HG03060 (cell line): ENCODE data around the gene MDM1.

ENCODE experiments used
- ATAC-seq: cut with Tn5 transposase; IDR thresholded peaks from one replicate; pipeline ENCODE4 v1.9.1; 2021; ENCODE audit warnings: low read depth, moderate number of reproducible peaks; ENCODE audit not compliant: unreplicated experiment

The MDM1 gene

DNA sequence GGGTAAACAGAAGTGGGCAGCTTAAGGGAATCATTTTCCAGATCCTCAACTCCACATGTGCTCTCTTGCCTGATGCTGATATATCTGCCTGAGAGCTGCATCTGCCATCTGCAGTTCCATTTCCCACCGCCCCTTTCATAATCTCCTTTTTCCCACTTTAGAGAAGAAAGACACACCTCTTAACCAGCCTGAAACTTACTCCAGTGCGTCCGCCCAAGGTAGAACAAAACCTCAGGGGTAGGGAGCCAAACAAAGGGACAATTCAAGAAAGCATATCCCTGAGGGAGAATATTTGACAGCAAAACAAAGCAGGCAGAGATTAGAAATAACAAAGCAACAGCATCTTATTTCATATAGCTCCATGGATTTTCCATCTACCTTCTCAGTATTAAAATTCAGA lies 4.3 kb downstream of the MDM1 start:
- no peak for ATAC-seq

DNA sequence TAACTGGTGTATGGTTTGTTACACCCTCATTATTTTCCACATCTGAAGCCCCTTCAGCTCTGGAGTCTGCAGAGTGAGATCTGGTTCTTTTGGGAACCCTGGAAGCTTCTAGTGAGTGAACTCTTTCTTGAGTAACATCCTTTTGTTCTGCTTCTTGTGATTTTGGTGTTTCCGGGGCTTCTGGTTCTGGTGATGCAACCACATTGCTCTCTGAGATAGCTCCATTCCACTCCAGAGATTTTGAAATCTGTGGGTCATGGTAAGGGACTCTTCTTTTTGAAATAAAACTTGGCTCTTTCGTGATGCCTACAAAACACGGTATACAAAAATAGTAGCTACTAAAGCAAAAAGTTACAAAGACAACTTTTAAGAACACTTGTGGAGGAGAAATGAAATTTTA lies 5.4 kb downstream of the MDM1 start:
- ATAC-seq: no peak

DNA sequence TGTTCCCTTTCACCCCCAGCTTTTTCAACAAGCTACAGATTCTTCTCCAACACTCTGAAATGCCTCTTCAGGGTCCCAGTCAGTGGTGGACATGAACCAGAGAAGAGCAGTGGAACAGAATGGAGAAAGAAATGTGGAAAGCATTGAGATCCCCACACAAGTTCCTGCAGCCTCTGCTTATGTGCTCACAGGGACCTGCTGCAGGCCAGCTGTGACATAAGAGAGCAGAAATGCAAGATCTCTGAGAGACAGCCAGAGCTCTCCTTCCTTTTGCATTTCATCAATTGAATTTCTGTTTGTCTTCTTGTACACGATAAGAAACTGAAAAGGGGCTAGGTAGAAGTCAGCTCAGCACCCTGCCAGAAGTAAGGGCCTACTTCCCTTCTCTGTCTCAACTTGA lies 6.2 kb downstream of the MDM1 start:
- ATAC-seq: no peak

DNA sequence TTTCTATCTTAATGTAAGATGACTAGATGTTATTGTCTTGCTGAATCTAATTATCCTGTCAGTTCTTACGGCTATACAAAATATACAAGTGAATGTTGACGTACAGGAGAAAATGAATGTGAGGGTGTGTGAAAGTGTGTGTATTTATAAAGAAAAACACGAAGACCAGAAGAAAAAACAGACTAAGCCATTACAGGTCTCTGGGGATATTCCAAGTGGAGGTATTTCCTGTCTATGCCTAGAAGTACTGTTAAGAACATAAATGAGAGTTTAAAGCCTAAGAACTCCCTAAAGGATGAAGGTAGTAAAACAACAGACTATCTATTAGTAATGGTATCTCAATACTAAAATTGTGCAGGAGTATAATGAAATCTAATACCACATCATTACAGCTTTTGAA lies 7.6 kb downstream of the MDM1 start:
- ATAC-seq: no peak

DNA sequence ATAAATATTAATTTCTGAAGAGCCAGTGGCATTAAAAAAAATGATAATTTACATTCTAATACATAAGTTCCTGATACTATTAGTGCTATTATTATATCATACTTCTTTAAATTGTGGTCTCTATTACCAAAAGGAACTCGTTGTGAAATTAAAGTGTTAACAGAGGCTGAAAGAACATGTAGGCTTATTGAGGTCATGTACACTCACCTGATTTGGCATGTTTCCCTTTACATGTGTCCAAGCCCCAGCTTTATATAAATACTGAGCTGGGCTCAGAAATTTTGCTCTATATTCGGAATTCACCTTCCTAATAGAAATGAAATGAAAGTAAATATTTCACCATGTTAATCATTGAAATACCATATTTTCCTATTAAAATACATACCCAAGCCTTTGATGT lies 11.0 kb downstream of the MDM1 start:
- no peak for ATAC-seq

DNA sequence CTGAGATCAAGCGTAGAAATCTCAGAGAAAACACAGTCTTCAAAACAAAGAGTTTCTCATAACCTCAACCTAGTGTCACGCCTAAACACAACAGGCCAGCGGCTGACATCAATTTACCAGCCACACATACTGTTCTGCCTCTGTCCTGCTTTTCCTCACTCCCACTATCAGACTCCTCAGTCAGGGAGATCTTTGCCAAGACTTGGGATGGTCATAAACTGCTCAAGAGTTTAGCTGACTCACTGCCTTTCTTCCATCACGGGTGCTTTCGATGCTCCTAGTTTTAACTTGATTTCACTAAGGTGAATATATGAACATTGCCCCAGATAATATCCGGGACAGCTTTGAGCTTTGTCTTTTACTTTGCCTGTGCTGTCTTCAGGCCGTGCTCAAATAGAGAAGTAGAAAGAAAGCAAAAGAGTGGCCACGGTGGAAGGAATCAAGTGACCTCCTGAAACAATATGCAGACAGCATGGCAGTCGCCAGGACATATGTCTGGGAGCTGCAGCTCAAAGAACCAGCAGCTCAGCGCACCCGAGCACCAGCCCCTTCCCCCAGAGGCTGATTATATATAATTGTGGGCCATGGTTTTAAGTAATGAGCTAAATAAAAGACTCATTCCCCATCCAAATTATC lies 12.1 kb downstream of the MDM1 start:
- ATAC-seq: no peak

DNA sequence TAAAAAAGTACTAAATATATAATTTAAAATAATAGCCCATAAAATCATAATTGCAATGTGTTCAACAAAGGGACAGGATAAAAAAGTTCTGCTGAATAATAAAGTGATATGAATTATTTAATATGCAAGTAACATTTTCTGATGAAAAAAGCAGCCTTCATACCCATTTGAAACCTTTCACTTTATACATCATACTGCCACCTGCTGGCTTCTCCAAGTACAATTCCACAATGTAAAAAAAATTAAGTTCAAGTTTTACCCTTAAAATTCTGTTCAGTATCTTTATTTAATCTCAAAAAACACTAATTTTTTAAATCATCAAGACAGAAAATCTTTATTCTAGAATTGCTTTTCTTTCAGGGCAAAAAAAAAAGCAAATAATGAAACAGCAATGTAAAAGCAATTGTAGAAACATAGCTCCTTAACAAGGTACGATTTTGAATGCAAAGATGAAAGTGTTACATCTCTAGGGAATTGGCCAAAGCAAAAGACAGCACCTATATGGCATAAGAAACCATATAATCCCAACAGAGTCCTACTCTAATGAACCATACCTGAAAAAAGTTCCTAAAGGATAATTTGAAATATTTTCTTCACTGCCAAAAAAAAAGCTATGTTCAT lies 15.0 kb downstream of the MDM1 start:
- no peak for ATAC-seq

DNA sequence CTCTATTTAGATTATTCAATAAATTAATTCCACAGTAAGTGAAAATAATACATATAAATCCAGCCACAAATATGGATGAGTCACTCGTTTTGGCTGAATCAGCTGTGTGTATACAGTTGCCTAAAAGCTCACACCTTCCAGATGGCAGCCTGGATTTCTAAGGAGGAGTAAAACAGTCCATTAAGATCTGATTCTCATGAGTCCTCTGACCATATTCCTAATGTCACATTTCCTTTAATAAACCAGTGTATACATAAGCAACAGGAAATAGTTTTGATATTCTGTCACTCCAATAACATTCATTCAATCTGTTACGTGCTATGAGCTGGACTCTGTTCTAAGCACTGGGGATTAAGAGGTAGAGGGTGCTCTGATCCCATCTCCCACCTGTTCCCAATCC lies 21.8 kb downstream of the MDM1 start:
- ATAC-seq: no peak

DNA sequence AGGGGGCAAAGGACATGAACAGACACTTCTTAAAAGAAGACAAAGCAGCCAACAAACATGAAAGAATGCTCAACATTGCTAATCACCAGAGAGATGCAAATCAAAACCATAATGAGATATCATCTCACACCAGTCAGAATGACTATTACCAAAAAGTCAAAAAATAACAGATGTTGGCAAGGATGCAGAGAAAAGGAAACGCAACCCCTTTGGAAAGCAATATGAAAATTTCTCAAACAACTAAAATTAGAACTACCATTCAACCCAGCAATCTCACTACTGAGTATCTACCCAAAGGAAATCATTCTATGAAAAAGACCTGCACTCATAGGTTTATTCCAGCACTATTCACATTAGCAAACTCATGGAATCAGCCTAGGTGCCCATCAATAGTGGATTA lies 25.6 kb downstream of the MDM1 start:
- ATAC-seq: no peak

DNA sequence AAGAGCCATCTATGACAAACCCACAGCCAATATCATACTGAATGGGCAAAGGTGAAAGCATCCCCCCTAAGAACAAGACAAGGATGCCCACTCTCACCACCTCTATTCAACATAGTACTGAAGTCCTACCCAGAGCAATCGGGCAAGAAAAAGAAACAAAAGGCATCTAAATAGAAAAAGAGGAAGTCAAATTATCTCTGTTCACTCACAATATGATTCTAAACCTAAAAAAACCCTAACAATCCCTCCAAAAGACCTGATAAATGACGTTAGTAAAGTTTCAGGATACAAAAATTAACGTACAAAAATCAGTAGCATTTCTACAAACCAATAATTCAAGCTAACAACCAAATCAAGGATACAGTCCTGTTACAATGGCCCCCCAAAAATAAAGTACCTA lies 26.9 kb downstream of the MDM1 start:
- no peak for ATAC-seq

DNA sequence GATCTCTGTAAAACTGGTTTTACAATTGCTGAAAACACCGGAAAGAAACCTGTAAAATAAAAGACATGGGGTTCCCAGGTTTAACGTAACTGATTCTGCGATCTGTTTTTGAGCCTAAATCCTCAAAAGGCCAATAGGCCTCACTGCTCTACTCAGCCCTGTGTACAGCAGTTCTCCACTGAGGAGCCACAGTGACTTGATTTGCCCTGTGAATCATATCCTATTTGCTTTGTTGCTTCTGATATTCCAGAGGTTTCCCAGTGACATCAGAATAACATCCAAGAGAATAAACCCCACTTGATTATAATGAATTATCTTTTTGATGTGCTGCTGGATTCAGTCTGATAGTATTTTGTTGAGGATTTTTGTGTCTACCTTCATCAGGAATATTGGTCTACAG lies 27.5 kb downstream of the MDM1 start:
- ATAC-seq: no peak

DNA sequence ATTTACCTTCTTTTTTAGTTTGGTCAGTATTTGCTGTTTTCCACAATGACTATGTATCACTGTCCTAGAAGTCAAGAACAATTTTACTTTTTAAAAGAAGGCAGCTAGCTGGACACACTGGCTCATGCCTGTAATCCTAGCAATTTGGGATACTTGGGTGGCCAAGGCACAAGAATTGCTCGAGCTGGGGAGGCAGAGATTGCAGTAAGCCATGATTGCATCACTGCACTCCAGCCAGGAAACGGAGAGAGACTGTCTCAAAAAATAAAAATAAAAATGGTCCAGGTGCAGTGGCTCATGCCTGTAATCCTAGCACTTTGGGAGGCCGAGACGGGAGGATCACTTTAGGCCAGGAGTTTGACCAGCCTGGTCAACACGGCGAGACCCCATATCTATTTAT lies 28.3 kb downstream of the MDM1 start:
- ATAC-seq: no peak

DNA sequence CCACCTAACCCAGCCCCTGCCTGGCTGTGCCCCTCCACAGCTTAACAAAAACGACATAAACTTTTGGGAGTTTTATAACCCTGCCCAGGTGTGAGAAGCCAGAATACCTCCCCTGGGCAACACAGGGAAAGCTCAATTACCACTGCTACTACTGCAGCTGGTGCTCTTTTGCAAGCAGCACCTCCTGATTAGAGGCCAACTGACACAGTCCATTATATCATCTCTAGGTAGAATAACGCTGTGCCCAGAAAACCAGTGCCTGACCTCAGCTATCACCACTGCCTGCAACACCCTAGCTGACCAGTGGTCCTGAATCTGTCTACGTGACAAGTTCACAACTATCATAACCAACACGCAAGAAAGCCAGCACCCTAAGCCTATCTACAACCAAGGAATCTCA lies 34.2 kb downstream of the MDM1 start:
- no peak for ATAC-seq

DNA sequence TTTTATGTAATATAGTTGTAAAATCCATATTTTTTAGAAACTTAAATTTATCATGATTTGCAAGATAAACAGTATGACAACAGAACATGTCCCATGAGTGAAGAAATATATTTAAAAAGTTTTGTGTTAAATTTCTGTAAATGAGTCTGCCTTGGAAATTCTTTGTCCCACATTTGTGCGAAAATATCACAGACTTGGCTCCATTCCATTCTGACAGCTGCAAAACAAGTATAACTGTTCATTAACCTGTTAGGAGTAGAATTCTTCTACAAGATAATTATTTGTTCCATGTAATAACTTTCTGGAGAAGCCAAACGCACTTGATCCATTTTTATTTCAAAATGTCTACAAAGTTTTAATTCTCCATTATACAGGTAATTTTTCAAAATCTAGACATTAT lies 37.9 kb downstream of the MDM1 start:
- no peak for ATAC-seq

DNA sequence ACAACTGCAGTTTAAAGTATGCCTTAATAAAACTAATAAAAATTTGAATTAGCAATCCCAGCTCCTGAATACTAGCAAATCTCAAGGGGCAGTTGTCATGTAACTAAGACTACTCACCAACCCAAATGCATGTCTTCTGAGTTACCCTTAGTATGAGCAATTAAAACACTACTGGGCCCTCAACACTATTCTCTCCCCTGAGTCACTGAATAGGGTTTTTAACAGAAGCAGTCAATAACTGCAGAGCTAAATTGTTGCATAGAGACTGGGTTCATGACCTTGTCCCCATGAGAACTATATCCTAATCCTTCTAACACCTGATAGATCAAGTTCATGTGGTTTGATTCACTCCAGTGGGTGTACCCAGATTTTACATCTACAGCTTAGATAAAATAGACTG lies 38.8 kb downstream of the MDM1 start:
- no peak for ATAC-seq

DNA sequence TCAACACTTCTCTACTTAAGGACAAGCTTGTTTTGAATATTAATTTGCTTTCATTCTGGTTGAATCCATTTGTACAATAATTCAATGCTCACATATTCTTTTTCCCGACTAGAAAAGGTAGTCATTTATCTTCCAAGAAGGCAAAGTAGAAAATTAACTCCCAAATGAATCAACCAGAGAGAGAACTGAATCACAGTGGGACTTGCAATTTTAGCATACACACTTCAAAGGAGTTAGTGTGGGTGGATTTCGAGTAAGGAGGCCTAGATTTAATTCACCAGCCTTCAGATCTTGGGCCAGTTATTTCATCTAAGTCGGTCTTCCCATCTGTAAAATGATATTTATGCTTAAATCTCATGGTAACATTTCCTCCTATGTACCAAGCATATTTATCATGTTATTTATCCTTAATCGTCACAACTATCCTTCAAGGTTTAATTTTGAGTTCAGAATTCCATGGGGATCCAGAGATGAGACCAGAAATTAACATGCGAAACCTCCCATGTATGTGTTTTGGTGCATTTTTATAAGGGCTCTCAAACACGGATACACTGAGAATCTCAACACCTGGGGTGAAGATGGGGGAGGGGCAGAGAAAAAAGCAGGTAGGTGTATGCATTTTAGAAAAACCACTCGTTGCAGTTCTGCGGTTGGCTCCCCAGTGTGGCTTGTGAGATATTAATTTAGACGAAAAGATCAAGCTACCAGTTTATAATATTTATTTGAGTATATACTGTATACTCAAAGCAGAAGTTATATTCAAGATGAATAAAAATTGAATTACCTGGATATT lies 39.8 kb downstream of the MDM1 start:
- no peak for ATAC-seq

DNA sequence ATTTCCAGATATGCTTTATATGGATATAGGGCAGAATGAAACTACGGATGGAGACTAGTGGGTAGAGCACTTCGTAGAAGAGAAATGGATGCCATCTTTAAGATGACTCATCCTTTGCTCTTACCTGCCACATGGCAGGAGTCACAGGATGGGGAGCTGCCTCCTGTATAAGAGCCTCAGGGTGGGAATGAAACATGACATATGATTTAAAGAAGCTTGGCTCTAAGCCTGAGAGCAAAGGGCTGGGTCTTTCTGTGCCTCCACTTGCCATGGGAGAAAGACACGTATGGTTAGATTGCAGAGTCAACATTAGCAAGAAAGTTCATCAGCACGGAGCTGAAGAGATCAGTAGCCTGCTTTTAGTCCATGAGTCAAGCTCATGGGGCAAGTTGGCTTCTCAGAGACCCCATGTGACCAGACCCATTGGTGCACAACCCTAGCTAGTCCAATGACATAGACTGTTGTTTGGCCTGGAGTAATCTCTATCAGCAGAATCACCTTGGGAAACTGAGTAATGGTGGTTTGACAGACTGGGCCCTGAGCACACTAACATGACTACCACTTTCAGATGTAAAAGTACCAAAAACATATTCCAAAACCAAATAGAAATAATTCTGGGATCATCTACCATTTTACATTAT lies 40.6 kb downstream of the MDM1 start:
- no peak for ATAC-seq

DNA sequence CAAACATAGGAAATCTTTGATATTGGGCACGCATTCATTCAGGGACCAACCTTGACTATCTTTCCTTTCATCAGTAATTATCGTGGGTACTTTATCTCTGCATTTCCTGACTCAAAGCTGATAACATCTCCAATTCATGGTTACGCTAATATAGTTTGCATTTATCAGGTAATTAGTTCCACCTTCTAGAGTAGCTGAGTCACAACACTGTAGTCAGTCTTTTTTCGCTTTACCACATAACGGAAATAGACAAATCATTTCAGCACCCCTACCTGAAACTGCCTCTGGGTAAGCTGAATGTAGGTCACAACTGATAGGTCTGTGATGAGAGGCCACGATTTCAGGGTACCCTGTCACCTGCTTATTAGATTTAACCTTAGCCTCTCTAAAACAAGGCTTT lies 42.0 kb downstream of the MDM1 start:
- ATAC-seq: peak; percentile 98

DNA sequence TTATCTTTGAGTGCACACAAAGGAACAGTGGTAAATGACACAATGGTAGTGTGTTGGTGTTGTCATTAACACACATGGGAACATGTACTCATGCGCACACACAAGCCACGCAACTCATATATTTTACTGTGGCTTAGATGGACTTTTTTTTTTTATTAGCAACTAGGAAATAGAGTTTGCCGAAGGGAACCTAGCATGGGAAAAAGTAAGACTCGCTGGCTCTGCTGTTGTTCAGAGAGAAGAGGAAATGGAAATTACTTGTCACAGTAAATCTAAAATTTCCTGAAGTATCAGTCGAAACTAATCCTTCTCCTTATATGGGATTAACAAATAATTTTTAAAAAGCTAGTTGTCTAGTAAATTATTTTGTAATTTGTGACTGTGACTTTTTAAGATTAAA lies 45.1 kb downstream of the MDM1 start:
- no peak for ATAC-seq

DNA sequence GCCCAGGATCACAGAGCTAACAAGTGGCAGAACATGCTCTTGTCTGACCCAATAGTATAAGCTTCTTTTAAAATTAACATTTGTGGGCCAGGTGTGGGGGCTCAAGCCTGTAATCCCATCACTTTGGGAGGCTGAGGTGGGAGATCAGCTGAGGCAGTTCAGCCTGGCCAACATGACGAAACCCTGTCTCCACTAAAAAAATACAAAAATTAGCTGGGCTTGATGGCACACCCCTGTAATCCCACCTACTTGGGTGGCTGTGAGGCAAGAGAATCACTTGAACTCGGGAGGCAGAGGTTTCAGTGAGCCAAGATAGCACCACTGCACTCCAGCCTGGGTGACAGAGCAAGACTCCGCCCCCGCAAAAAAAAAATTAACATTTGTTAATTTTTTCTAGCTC lies 45.8 kb downstream of the MDM1 start:
- no peak for ATAC-seq

DNA sequence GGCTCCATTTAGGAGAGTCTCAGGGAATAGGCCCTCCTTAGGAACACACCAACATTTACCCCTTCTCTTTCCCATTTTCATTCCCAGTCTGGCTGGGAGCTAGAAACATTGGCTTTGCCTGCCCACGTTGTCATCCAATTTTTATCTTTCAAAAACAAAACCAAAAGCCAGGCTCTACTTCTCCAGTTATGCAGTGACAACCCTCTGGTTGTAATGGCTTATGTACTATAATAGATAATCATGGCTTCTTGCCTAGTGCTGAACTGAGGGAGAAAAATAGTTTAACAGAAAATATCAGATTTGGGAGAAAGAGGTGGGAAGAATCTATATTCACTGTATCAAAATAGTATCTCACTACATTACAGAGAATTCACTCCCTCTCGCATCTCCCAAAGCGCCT lies 46.6 kb downstream of the MDM1 start:
- no peak for ATAC-seq
